Glutamatergic neuron (in vitro differentiated cells): ENCODE results near the gene NUP42. TPM values are rescaled to one million over a fixed set of nuclear protein-coding genes. Genes with fewer than 3 reads are reported as not detected.

ENCODE experiments used
- DNase-seq: peaks from one replicate; pipeline ENCODE4 v3.0.0; 2022
- H3K27ac Mint-ChIP-seq: one replicate; pipeline ENCODE4 v1.8.0; 2020; ENCODE audit warnings: mild to moderate bottlenecking, mixed read lengths, inconsistent platforms; ENCODE audit not compliant: unreplicated experiment
- H3K27me3 Mint-ChIP-seq: one replicate; pipeline ENCODE4 v1.8.0; 2020; ENCODE audit warnings: mild to moderate bottlenecking, moderate library complexity, mixed read lengths, inconsistent platforms; ENCODE audit not compliant: unreplicated experiment
- H3K36me3 Mint-ChIP-seq: one replicate; pipeline ENCODE4 v1.8.0; 2020; ENCODE audit warnings: mild to moderate bottlenecking, mixed read lengths, inconsistent platforms; ENCODE audit not compliant: unreplicated experiment
- H3K4me1 Mint-ChIP-seq: one replicate; pipeline ENCODE4 v1.8.0; 2020; ENCODE audit warnings: mild to moderate bottlenecking, low read depth, mixed read lengths, inconsistent platforms; ENCODE audit not compliant: unreplicated experiment
- H3K4me3 Mint-ChIP-seq: one replicate; pipeline ENCODE4 v1.8.0; 2020; ENCODE audit warnings: mild to moderate bottlenecking, mixed read lengths, inconsistent platforms; ENCODE audit not compliant: unreplicated experiment
- H3K9me3 Mint-ChIP-seq: one replicate; pipeline ENCODE4 v1.8.0; 2020; ENCODE audit warnings: mild to moderate bottlenecking, moderate library complexity, mixed read lengths, inconsistent platforms; ENCODE audit not compliant: unreplicated experiment
- CTCF ChIP-seq: fragments of 200-600 bp; sonication (generic); IDR thresholded peaks from one replicate; pipeline ENCODE4 v1.5.0; 2021; ENCODE audit not compliant: partially characterized antibody, unreplicated experiment
- total RNA-seq: library from RNA; stranded (reverse); fragmentation: NEBNext Ultra II Directional; extraction: Animal tissue kit (Norgen Biotek cat#: 25700); gene quantifications from one replicate; pipeline ENCODE4 v1.2.1, GENCODE V29; 2021; ENCODE audit not compliant: unreplicated experiment

Gene NUP42
- total RNA-seq, 1 donor from 2014 or later: 47.7 TPM

- H3K4me1 Mint-ChIP-seq: peaks cover 4% of the 10 kb centered on the region
- no peak overlapping the region for H3K4me3 Mint-ChIP-seq
- TF ChIP-seq CTCF: no peak
- no peak for DNase-seq
- H3K36me3 Mint-ChIP-seq: peaks cover 4% of the 10 kb centered on the region
- no peak overlapping the region for H3K27ac Mint-ChIP-seq
- H3K27me3 Mint-ChIP-seq: no peaks in the 10 kb centered on the region
- no peaks in the 10 kb centered on the region for H3K9me3 Mint-ChIP-seq
These were observed 26.0 kb downstream of the NUP42 start for GRCh38 chr7:23207884-23208283.

GRCh38 chr7:23208316-23208715 lies 26.5 kb downstream of the NUP42 start:
- Mint-ChIP-seq H3K4me1 (peaks cover 4% of the 10 kb centered on the region), H3K4me3 (no peak overlapping the region), H3K27me3 (no peaks in the 10 kb centered on the region), H3K27ac (no peak overlapping the region), H3K9me3 (no peaks in the 10 kb centered on the region), H3K36me3 (peaks cover 4% of the 10 kb centered on the region)
- no peak for TF ChIP-seq CTCF
- DNase-seq: no peak

DNA sequence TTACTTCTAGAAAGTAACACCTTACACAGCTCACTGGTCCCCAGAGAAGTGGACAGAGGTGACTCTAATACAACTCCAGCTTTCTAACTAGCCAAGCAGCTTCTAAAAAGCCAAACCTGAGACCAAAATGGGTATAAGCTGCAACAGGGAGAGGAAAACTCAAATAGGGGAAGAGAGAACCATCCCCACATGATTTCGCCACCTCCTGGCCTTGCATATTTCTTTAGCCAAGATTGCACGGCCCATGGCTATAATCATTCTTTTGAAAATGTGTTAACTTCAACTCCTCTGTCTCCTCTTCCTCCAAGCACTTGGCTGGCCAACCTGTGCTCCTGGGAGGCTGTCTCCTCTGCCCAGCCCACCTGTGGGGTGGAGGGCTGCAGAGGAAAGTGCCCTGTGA lies 28.7 kb downstream of the NUP42 start:
- peaks cover 2% of the 10 kb centered on the region for H3K36me3 Mint-ChIP-seq
- no peak for TF ChIP-seq CTCF
- peaks cover 4% of the 10 kb centered on the region for H3K4me1 Mint-ChIP-seq
- H3K9me3 Mint-ChIP-seq: no peaks in the 10 kb centered on the region
- H3K27ac Mint-ChIP-seq: no peak overlapping the region
- H3K27me3 Mint-ChIP-seq: no peaks in the 10 kb centered on the region
- no peak for DNase-seq
- no peak overlapping the region for H3K4me3 Mint-ChIP-seq

- Mint-ChIP-seq H3K27me3 (no peaks in the 10 kb centered on the region), H3K4me1 (peaks cover 1% of the 10 kb centered on the region), H3K4me3 (no peak overlapping the region), H3K9me3 (no peaks in the 10 kb centered on the region), H3K36me3 (no peaks in the 10 kb centered on the region), H3K27ac (no peak overlapping the region)
- no peak for DNase-seq
- TF ChIP-seq CTCF: no peak
These were observed 29.7 kb downstream of the NUP42 start for GRCh38 chr7:23211589-23211988.

DNA sequence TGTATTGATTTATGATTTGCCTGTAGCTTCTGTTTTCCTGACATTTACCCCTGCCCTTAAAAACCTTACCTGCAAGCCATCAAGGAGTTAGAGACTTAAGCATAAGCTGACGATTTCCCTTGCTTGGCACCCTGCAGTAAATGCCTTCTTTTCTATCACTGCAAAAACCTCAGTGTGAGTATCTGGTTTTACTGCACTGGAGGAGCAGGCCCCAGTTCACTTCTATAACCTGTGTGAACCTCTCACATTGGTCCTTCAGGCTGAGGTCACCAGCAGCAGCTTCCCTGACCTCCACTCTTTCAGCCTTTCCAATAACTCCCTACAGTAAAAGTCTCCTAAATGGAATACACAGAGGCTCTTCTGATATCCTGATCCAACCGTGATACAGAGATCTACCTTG lies 30.5 kb downstream of the NUP42 start:
- Mint-ChIP-seq H3K4me3 (no peak overlapping the region), H3K27me3 (no peaks in the 10 kb centered on the region), H3K36me3 (no peaks in the 10 kb centered on the region), H3K27ac (no peak overlapping the region), H3K4me1 (peaks cover 1% of the 10 kb centered on the region), H3K9me3 (no peaks in the 10 kb centered on the region)
- DNase-seq: no peak
- TF ChIP-seq CTCF: no peak
